ENCODE results near the gene NBEA.

The NBEA gene

GRCh38 chr13:35712907-35713761, 771.1 kb downstream of the NBEA start:
- DNase-seq (ENCODE audit: low spot score) = no peak

DNA sequence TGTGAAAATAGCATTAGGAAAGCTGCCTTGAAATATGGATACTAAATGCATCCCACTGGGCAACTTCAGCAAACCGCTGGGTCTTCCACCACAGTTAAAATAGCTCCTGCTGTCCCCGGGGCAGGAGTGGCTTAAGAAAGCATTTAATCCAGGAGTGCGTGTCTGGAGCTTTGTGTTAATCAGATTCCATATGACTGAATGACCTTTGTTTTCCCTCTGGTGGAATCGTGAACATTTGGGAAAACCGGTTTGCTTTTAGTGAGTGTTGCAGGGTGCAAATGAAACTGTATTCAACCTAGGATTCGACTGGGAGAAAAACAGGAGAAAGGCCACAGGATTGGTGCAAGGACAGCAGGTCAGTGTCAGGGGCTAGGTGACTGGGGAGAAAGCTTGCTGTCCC, 772.1 kb downstream of the NBEA start:
- no peak for DNase-seq (ENCODE audit: low spot score)

- DNase-seq (ENCODE audit: low spot score) = no peak
Measured at GRCh38 chr13:35714588-35715377, 772.7 kb downstream of the NBEA start.

- DNase-seq (ENCODE audit: low spot score) = no peak
Measured at GRCh38 chr13:35716186-35716585, 774.1 kb downstream of the NBEA start.

- no peak for DNase-seq (ENCODE audit: low spot score)
Measured at GRCh38 chr13:35716729-35717128, 774.7 kb downstream of the NBEA start.

DNA sequence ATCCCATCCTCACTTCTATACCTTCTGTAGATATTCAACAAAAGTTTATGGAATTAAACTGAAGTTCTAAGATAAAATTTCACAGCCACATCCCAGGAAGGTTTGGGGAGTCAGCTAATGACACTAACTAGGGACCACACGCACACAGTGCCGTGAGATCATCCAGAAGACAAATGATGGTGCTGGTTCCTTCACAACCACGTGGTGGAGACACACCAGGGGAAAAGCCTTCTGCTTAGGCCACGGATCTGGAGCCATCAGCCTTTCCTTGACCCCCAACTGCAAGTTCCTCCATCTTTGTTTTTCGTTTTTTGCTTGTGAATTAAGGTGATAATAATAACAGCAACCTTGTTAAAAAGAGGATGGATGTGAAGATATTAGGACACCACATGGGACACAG, 776.0 kb downstream of the NBEA start:
- no peak for DNase-seq (ENCODE audit: low spot score)

- no peak for DNase-seq (ENCODE audit: low spot score)
Measured at GRCh38 chr13:35720290-35720689, 778.2 kb downstream of the NBEA start.

- DNase-seq (ENCODE audit: low spot score) = peak; percentile 16
Measured at GRCh38 chr13:35720690-35721554, 778.9 kb downstream of the NBEA start.
